SK-N-SH treated with all-trans-retinoic acid at 6 μM for 48 hours (cell line): Measurements from ENCODE around the gene ZFYVE28.

Experiments used
- ATAC-seq: fragments of 200-7000 bp; cut with Tn5 transposase; 3 replicates; pipeline ENCODE4 v1.9.1; 2020; ENCODE audit warnings: mild to moderate bottlenecking, moderate library complexity
- ARNTL ChIP-seq: fragments of 450-650 bp; formaldehyde crosslinking; IDR thresholded peaks from 2 replicates; pipeline ENCODE4 v1.5.0; 2020; ENCODE audit warnings: low read depth, mild to moderate bottlenecking, moderate library complexity, borderline replicate concordance
- BACH2 ChIP-seq: fragments of 250-450 bp; sonication (Bioruptor Pico); IDR thresholded peaks from 2 replicates; pipeline ENCODE4 v1.9.0; 2021; ENCODE audit warnings: mild to moderate bottlenecking, borderline replicate concordance
- CSDC2 ChIP-seq: fragments of 250-450 bp; sonication (Bioruptor Pico); IDR thresholded peaks from 2 replicates; pipeline ENCODE4 v1.5.0; 2020; ENCODE audit warnings: mild to moderate bottlenecking, moderate library complexity
- ESRRG ChIP-seq: fragments of 250-450 bp; sonication (Bioruptor Pico); IDR thresholded peaks from 2 replicates; pipeline ENCODE4 v1.6.1; 2021; ENCODE audit warnings: mild to moderate bottlenecking
- GLIS3 ChIP-seq: fragments of 250-450 bp; sonication (Bioruptor Pico); IDR thresholded peaks from 2 replicates; pipeline ENCODE4 v1.5.0; 2020; ENCODE audit warnings: mild to moderate bottlenecking, moderate library complexity
- ISL1 ChIP-seq: fragments of 250-450 bp; sonication (Bioruptor Pico); IDR thresholded peaks from 2 replicates; pipeline ENCODE4 v2.1.2; 2022; ENCODE audit warnings: mild to moderate bottlenecking, moderate library complexity
- OSR1 ChIP-seq: fragments of 250-450 bp; sonication (Bioruptor Pico); IDR thresholded peaks from 2 replicates; pipeline ENCODE4 v1.8.0; 2022; ENCODE audit warnings: moderate library complexity, mild to moderate bottlenecking, inconsistent platforms
- POU6F1 ChIP-seq: fragments of 250-450 bp; sonication (Bioruptor Pico); IDR thresholded peaks from 2 replicates; pipeline ENCODE4 v1.8.0; 2021; ENCODE audit warnings: low read depth, mild to moderate bottlenecking, moderate library complexity, borderline replicate concordance
- PPARA ChIP-seq: fragments of 250-450 bp; sonication (Bioruptor Pico); IDR thresholded peaks from 2 replicates; pipeline ENCODE4 v1.5.0; 2020; ENCODE audit warnings: mild to moderate bottlenecking, borderline replicate concordance
- RARB ChIP-seq: fragments of 250-450 bp; sonication (Bioruptor Pico); IDR thresholded peaks from 2 replicates; pipeline ENCODE4 v1.8.0; 2021; ENCODE audit warnings: mild to moderate bottlenecking, moderate library complexity
- TCF4 ChIP-seq: fragments of 250-450 bp; sonication (Bioruptor Pico); IDR thresholded peaks from 2 replicates; pipeline ENCODE4 v1.8.0; 2021; ENCODE audit warnings: mild to moderate bottlenecking, moderate library complexity, borderline replicate concordance
- TOX ChIP-seq: fragments of 250-450 bp; sonication (Bioruptor Pico); IDR thresholded peaks from 2 replicates; pipeline ENCODE4 v1.8.0; 2021; ENCODE audit warnings: mild to moderate bottlenecking, moderate library complexity, borderline replicate concordance
- TSHZ2 ChIP-seq: fragments of 250-450 bp; sonication (Bioruptor Pico); IDR thresholded peaks from 2 replicates; pipeline ENCODE4 v1.5.0; 2020; ENCODE audit warnings: mild to moderate bottlenecking, moderate library complexity
- ZC3H10 ChIP-seq: fragments of 250-450 bp; sonication (Bioruptor Pico); IDR thresholded peaks from 2 replicates; pipeline ENCODE4 v1.5.1; 2021; ENCODE audit warnings: mild to moderate bottlenecking, moderate library complexity
- ZFP30 ChIP-seq: fragments of 450-650 bp; formaldehyde crosslinking; IDR thresholded peaks from 2 replicates; pipeline ENCODE4 v1.5.0; 2022; ENCODE audit warnings: mild to moderate bottlenecking, moderate library complexity
- ZNF565 ChIP-seq: fragments of 450-650 bp; formaldehyde crosslinking; conservative IDR thresholded peaks from 2 replicates; pipeline ENCODE4 v1.5.0; 2020; ENCODE audit warnings: low read depth, mild to moderate bottlenecking, moderate library complexity
- ZNF70 ChIP-seq: fragments of 450-650 bp; formaldehyde crosslinking; IDR thresholded peaks from 2 replicates; pipeline ENCODE4 v1.5.0; 2020; ENCODE audit warnings: mild to moderate bottlenecking, moderate library complexity

Gene ZFYVE28

GRCh38 chr4:2390146-2390545 is 28.3 kb downstream of the ZFYVE28 start:
- ATAC-seq = no peak

GRCh38 chr4:2389691-2390090 is 28.8 kb downstream of the ZFYVE28 start:
- no peak for ATAC-seq
- no peak for TF ChIP-seq OSR1 (CRISPR knock-in tag)
- no peak for TF ChIP-seq TSHZ2 (CRISPR knock-in tag)
- TF ChIP-seq RARB (CRISPR knock-in tag) = no peak
- no peak for TF ChIP-seq TOX (CRISPR knock-in tag)
- TF ChIP-seq GLIS3 (CRISPR knock-in tag) = no peak
- no peak for TF ChIP-seq ZC3H10 (CRISPR knock-in tag)
- no peak for TF ChIP-seq PPARA
- TF ChIP-seq ISL1 (CRISPR knock-in tag) = no peak
- TF ChIP-seq, all 23 proteins: peak for 0

More at GRCh38 chr4:2390146-2390545, 28.3 kb downstream of the ZFYVE28 start:
- no peak for TF ChIP-seq TCF4 (CRISPR knock-in tag)
- no peak for TF ChIP-seq OSR1 (CRISPR knock-in tag)
- no peak for TF ChIP-seq ZNF70 (CRISPR knock-in tag)
- TF ChIP-seq CSDC2 = no peak
- TF ChIP-seq ESRRG (CRISPR knock-in tag) = no peak

GRCh38 chr4:2388429-2389182 is 29.8 kb downstream of the ZFYVE28 start:
- TF ChIP-seq ZFP30 (CRISPR knock-in tag) (no peak), ZNF565 (CRISPR knock-in tag) (no peak), PPARA (no peak), RARB (CRISPR knock-in tag) (no peak), OSR1 (CRISPR knock-in tag) (no peak), ARNTL (no peak), TSHZ2 (CRISPR knock-in tag) (no peak), POU6F1 (no peak), ESRRG (CRISPR knock-in tag) (no peak), ZNF70 (CRISPR knock-in tag) (no peak)
- ATAC-seq = no peak; the same call in 2 of the 3 replicates

GRCh38 chr4:2387829-2388228 is 30.6 kb downstream of the ZFYVE28 start:
- no peak for ATAC-seq

More at GRCh38 chr4:2387829-2388228, 30.6 kb downstream of the ZFYVE28 start:
- TF ChIP-seq ZFP30 (CRISPR knock-in tag) (no peak), POU6F1 (no peak), PPARA (no peak), ZC3H10 (CRISPR knock-in tag) (no peak), ZNF565 (CRISPR knock-in tag) (no peak), GLIS3 (CRISPR knock-in tag) (no peak), ZNF70 (CRISPR knock-in tag) (no peak), ARNTL (no peak), BACH2 (CRISPR knock-in tag) (no peak), TOX (CRISPR knock-in tag) (no peak), ISL1 (CRISPR knock-in tag) (no peak), ESRRG (CRISPR knock-in tag) (no peak)
- TF ChIP-seq, all 23 proteins: peak for 0
